HUES64 (cell line): Measurements from ENCODE around the gene GRIPAP1.

Experiments
- H3K27ac ChIP-seq: 2 replicates; pipeline ENCODE4 v1.7.0; 2013; ENCODE audit warnings: low read depth, low read length, inconsistent platforms
- H3K27me3 ChIP-seq: 2 replicates; pipeline ENCODE4 v1.6.1; 2013; ENCODE audit warnings: mild to moderate bottlenecking, low read length; ENCODE audit not compliant: insufficient read depth
- H3K36me3 ChIP-seq: 2 replicates; pipeline ENCODE4 v1.6.1; 2013; ENCODE audit warnings: mild to moderate bottlenecking, low read length; ENCODE audit not compliant: insufficient read depth
- H3K4me1 ChIP-seq: 2 replicates; pipeline ENCODE4 v1.6.1; 2013; ENCODE audit warnings: mild to moderate bottlenecking, low read length, moderate library complexity; ENCODE audit not compliant: insufficient read depth
- H3K4me3 ChIP-seq: 2 replicates; pipeline ENCODE4 v1.5.1; 2013; ENCODE audit warnings: mild to moderate bottlenecking, low read length, moderate library complexity
- H3K9ac ChIP-seq: 2 replicates; pipeline ENCODE4 v1.6.1; 2013; ENCODE audit warnings: mild to moderate bottlenecking, low read depth, low read length
- H3K9me3 ChIP-seq: 2 replicates; pipeline ENCODE4 v1.6.1; 2013; ENCODE audit warnings: low read depth, low read length; ENCODE audit not compliant: insufficient read depth
- WGBS: fragments of 150-250, 120-280 bp; methylation state at CpG from one replicate; pipeline ENCODE4 v1.1.7; 2013; ENCODE audit warnings: missing lambda C conversion rate; 5-methylcytosine and 5-hydroxymethylcytosine counted together

Gene GRIPAP1

GRCh38 chrX:49029876-49030275 lies 27.8 kb upstream of the GRIPAP1 start:
- no peak overlapping the region for H3K27ac ChIP-seq
- no peaks in the 10 kb centered on the region for H3K9me3 ChIP-seq
- no peaks in the 10 kb centered on the region for H3K27me3 ChIP-seq
- WGBS: 88% methylated on average over 5 of the region's 6 CpGs
- H3K36me3 ChIP-seq: peaks cover 58% of the 10 kb centered on the region
- no peaks in the 10 kb centered on the region for H3K4me1 ChIP-seq
- no peak overlapping the region for H3K4me3 ChIP-seq
- H3K9ac ChIP-seq: no peak overlapping the region

- WGBS: 95% methylated on average over 7 of the region's 7 CpGs
- no peaks in the 10 kb centered on the region for H3K9me3 ChIP-seq
- H3K4me1 ChIP-seq: no peaks in the 10 kb centered on the region
- no peaks in the 10 kb centered on the region for H3K27me3 ChIP-seq
- H3K27ac ChIP-seq: no peak overlapping the region
- H3K9ac ChIP-seq: no peak overlapping the region
- no peaks in the 10 kb centered on the region for H3K36me3 ChIP-seq
- H3K4me3 ChIP-seq: no peak overlapping the region
These were observed 17.7 kb upstream of the GRIPAP1 start for GRCh38 chrX:49019599-49020249.

GRCh38 chrX:49019050-49019449 lies 17.0 kb upstream of the GRIPAP1 start:
- Histone ChIP-seq H3K4me3 (no peak overlapping the region), H3K36me3 (no peaks in the 10 kb centered on the region), H3K27ac (no peak overlapping the region), H3K9me3 (no peaks in the 10 kb centered on the region), H3K9ac (no peak overlapping the region), H3K27me3 (no peaks in the 10 kb centered on the region), H3K4me1 (no peaks in the 10 kb centered on the region)
- WGBS: 79% methylated on average over 2 of the region's 2 CpGs

- peaks cover 8% of the 10 kb centered on the region for H3K36me3 ChIP-seq
- no peak overlapping the region for H3K9ac ChIP-seq
- H3K9me3 ChIP-seq: no peaks in the 10 kb centered on the region
- H3K27me3 ChIP-seq: no peaks in the 10 kb centered on the region
- H3K27ac ChIP-seq: no peak overlapping the region
- no peak overlapping the region for H3K4me3 ChIP-seq
- no peaks in the 10 kb centered on the region for H3K4me1 ChIP-seq
- 92% methylated on average over 3 of the region's 5 CpGs for WGBS
These were observed 1.6 kb upstream of the GRIPAP1 start for GRCh38 chrX:49003696-49004095.

GRCh38 chrX:49001521-49002090 lies 458 bp downstream of the GRIPAP1 start:
- peaks cover 29% of the 10 kb centered on the region for H3K36me3 ChIP-seq
- peak overlapping the region; percentile 99 for H3K27ac ChIP-seq
- no peaks in the 10 kb centered on the region for H3K27me3 ChIP-seq
- peak overlapping the region; percentile 84 for H3K4me3 ChIP-seq
- H3K4me1 ChIP-seq: no peaks in the 10 kb centered on the region
- no peaks in the 10 kb centered on the region for H3K9me3 ChIP-seq
- WGBS: 2% methylated on average over 17 of the region's 17 CpGs
- peak overlapping the region; percentile 99 for H3K9ac ChIP-seq

- H3K36me3 ChIP-seq: peaks cover 37% of the 10 kb centered on the region
- no peak overlapping the region for H3K4me3 ChIP-seq
- no peaks in the 10 kb centered on the region for H3K9me3 ChIP-seq
- H3K27me3 ChIP-seq: no peaks in the 10 kb centered on the region
- no peak overlapping the region for H3K9ac ChIP-seq
- H3K27ac ChIP-seq: no peak overlapping the region
- 93% methylated on average over 4 of the region's 4 CpGs for WGBS
- no peaks in the 10 kb centered on the region for H3K4me1 ChIP-seq
These were observed 1.4 kb downstream of the GRIPAP1 start for GRCh38 chrX:49000636-49001035.

GRCh38 chrX:48999030-48999429 lies 3.0 kb downstream of the GRIPAP1 start:
- Histone ChIP-seq H3K4me1 (no peaks in the 10 kb centered on the region), H3K9me3 (no peaks in the 10 kb centered on the region), H3K27me3 (no peaks in the 10 kb centered on the region), H3K27ac (no peak overlapping the region), H3K9ac (no peak overlapping the region), H3K36me3 (peaks cover 47% of the 10 kb centered on the region), H3K4me3 (no peak overlapping the region)
- 95% methylated on average over 5 of the region's 5 CpGs for WGBS

- H3K36me3 ChIP-seq: peaks cover 51% of the 10 kb centered on the region
- H3K4me1 ChIP-seq: no peaks in the 10 kb centered on the region
These were observed 3.7 kb downstream of the GRIPAP1 start for GRCh38 chrX:48998391-48998790.

GRCh38 chrX:48997865-48998264 lies 4.2 kb downstream of the GRIPAP1 start:
- H3K4me3 ChIP-seq: no peak overlapping the region
- no peaks in the 10 kb centered on the region for H3K27me3 ChIP-seq
- peaks cover 56% of the 10 kb centered on the region for H3K36me3 ChIP-seq
- no peak overlapping the region for H3K9ac ChIP-seq
- 89% methylated on average over 1 of the region's 1 CpG for WGBS
- no peaks in the 10 kb centered on the region for H3K9me3 ChIP-seq
- H3K4me1 ChIP-seq: no peaks in the 10 kb centered on the region
- H3K27ac ChIP-seq: no peak overlapping the region

More at GRCh38 chrX:48998391-48998790, 3.7 kb downstream of the GRIPAP1 start:
- Histone ChIP-seq H3K4me3 (no peak overlapping the region), H3K27me3 (no peaks in the 10 kb centered on the region), H3K9me3 (no peaks in the 10 kb centered on the region), H3K9ac (no peak overlapping the region), H3K27ac (no peak overlapping the region)
- 92% methylated on average over 2 of the region's 4 CpGs for WGBS

GRCh38 chrX:48997455-48997854 lies 4.6 kb downstream of the GRIPAP1 start:
- Histone ChIP-seq H3K4me1 (no peaks in the 10 kb centered on the region), H3K36me3 (peaks cover 58% of the 10 kb centered on the region), H3K27me3 (no peaks in the 10 kb centered on the region), H3K9ac (no peak overlapping the region), H3K27ac (no peak overlapping the region), H3K9me3 (no peaks in the 10 kb centered on the region), H3K4me3 (no peak overlapping the region)
- 91% methylated on average over 3 of the region's 3 CpGs for WGBS

GRCh38 chrX:48996969-48997368 lies 5.1 kb downstream of the GRIPAP1 start:
- H3K36me3 ChIP-seq: peaks cover 62% of the 10 kb centered on the region
- WGBS: 73% methylated on average over 6 of the region's 6 CpGs

GRCh38 chrX:48992341-48992740 lies 9.7 kb downstream of the GRIPAP1 start:
- Histone ChIP-seq H3K36me3 (peaks cover 78% of the 10 kb centered on the region), H3K4me3 (no peak overlapping the region), H3K27ac (no peak overlapping the region)

More at GRCh38 chrX:48996969-48997368, 5.1 kb downstream of the GRIPAP1 start:
- Histone ChIP-seq H3K9ac (no peak overlapping the region), H3K27me3 (no peaks in the 10 kb centered on the region), H3K4me1 (no peaks in the 10 kb centered on the region), H3K27ac (no peak overlapping the region), H3K9me3 (no peaks in the 10 kb centered on the region), H3K4me3 (no peak overlapping the region)

More at GRCh38 chrX:48992341-48992740, 9.7 kb downstream of the GRIPAP1 start:
- Histone ChIP-seq H3K9me3 (no peaks in the 10 kb centered on the region), H3K27me3 (no peaks in the 10 kb centered on the region), H3K9ac (no peak overlapping the region), H3K4me1 (no peaks in the 10 kb centered on the region)
